DMS79 treated with DMSO at 0.1 percent for 48 hours (cell line): ENCODE measurements around the gene GRIK4.
A peak's percentile ranks its signal among the peaks of the same experiment; 100 is the strongest.
"Not testable (repeated sequence)": the region's sequence is repeated elsewhere in the genome, so short reads cannot be mapped to it uniquely, and the experiment has no call there.

ENCODE experiments used
- DNase-seq: peaks from one replicate; lab custom pipeline; 2025; lab: John Stamatoyannopoulos, UW

The GRIK4 gene

DNA sequence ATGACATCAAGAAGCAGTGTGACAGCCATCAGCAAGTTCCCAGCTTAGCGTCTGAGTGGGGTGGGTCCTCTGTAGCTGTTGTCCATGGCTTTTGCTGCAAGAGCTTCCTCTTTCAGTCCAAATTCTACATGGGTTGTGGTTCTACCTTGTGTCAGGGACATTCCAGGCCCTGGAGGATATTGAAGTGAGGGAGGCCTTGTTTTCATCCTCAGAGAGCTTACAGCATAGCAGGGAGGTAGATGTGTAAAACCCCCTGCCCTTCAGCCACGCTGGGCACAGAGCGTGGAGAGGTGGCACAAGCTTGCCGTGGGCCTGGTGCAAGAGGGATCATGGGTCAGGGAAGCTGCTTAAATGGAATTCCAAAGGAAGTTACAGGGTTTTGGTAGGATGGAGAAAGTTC lies 93.9 kb downstream of the GRIK4 start:
- DNase-seq = no peak

DNA sequence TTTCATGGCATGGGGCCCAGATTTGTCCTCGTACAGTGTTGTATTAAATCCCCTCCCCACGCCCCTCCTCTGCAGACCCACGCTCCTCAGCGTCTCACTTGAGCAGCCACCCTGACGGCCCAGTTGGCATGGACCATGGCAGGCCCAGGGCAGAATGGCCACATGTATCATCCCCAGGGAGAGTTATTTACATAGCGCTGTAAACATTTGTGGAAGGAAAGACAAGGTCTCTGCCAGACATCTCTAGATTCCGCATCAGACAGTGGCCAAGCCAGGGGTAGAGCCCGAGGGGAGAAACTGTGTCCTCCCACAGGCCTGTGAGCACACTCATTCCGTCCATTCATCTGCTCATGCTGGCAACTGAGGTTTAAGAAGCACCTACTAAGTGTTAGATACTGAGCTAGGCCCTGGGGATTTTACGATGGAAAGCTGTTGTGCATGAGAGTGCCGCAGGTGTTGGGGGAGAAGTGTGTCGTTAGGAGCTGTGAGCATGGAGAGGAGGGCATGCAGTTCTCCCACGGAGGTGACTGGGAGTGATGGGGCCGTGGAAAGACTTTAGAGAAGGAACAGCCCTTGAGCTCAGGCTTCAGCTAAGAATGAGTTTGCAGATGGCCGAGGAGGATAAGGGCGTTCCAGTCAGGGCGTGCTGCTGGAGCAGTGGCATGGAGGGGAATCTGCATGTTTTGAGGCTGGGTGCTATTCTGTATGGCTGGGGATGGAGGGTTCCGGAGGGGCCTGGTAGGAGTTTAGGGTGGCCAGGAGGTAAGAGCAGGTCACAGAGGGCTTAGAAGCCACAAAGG lies 94.9 kb downstream of the GRIK4 start:
- no peak for DNase-seq

DNA sequence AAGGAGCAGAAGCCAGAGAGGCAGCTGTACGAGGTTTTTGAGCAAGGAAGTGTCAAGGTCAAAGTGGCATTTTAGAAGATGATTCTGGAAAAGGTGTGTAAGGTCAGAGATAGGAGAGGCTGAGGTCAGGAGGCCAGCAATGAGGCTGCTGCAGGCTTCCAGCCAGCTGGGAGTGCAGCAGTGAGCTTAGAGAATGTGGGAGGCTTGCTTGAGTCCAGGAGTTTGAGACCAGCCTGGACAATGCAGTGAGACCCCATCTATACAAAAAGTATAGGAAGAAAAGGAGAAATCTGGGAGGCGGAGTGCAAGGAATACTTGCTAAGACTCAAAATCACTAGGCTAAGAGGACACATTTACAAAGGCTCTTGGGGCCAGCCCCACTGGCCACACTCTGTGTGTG lies 96.5 kb downstream of the GRIK4 start:
- DNase-seq = no peak

DNA sequence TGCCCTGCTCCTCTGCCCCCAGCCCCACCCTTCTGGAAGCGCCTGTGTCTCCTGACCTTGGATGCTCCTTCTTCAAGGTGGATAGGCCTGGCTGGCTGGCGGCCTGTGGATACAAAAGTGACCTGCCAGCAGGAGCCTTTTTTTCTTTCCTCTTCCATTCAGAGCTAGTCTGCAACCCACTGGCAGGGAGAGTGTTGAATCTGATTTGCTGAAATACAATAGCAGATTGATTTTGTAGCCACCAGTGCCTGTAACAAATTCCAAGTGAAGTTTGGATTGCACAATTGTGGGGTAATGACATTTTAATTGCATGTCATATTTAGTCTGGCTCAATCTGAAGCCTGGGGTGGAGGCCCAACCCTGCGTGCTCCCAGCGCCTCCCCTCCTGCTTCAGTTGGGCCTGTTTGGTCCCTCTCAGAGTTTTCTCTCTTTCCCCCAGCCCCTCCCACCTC lies 97.2 kb downstream of the GRIK4 start:
- no peak for DNase-seq

DNA sequence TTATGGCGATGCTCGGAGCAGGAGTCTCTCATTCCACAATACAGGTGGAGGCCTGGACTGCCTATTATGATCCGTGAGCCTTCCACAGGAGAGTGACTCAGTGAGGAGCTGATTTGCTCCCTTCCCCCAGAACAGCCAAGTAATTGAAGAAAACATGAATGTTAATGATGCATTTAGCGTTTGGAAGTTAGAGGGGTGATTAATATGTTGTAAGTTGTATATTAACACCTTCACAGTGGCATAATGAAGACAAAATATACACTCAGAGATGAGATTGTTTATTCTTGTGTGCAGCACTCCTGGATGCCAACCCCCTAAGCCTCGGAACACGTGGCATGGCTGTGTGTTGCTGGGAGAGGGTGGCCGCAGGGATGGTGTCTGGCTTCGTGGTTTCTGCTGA lies 98.6 kb downstream of the GRIK4 start:
- peak; percentile 6 for DNase-seq

DNA sequence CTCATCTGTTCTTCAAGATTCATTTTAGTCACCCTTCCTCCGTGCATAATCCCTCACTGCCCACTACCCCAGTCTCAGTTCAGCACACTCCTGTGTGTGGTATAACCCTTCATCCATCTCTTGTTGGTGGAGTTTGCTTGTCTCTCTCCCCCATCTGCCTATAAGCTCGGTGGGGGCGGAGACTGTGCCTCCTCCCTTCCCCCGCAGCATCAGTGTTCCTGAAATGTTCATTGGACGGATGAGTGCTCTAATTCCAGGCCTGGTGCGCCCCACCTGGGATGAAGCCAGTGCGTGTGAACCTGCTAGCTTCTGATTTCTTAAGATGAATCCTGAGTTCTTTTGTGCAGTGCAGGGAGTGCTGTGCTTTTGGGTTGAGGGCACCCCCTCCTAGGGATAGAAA lies 100.0 kb downstream of the GRIK4 start:
- DNase-seq = no peak

DNA sequence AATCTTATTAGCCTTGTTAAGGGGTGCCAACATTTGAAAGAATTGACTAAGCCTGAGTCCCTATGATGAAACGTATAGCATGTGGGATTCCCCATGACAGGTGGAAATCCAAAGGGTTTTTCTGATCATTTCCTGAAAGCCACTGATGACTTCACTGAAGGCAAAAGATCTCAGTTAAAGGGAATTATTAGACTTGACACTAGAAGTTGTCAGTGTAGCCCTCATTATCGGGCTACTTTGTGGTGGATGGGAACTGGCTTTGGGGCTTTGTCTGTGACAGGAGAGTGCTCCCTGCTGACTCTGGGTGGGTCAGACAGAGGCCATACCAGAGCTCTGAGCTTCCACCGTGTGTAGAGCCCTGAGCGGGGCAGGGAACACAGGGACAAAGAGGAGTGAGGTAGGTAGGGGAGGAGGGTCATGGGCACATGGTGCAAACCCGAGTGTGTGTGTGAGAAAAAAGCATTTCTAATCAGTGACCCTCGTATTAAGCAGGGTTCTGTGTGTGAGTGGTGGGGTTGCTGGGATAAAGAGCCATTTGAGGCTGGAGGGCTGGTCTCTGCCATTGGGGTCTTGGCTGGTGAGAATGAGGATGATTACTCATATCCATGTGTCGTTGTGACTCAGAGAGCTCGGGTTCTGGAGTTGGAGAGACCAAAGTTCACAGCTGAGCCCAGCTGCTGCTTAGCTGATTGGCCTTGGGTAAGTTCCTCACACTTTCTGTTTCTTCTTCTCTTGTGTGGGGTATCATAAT lies 101.1 kb downstream of the GRIK4 start:
- DNase-seq = no peak

DNA sequence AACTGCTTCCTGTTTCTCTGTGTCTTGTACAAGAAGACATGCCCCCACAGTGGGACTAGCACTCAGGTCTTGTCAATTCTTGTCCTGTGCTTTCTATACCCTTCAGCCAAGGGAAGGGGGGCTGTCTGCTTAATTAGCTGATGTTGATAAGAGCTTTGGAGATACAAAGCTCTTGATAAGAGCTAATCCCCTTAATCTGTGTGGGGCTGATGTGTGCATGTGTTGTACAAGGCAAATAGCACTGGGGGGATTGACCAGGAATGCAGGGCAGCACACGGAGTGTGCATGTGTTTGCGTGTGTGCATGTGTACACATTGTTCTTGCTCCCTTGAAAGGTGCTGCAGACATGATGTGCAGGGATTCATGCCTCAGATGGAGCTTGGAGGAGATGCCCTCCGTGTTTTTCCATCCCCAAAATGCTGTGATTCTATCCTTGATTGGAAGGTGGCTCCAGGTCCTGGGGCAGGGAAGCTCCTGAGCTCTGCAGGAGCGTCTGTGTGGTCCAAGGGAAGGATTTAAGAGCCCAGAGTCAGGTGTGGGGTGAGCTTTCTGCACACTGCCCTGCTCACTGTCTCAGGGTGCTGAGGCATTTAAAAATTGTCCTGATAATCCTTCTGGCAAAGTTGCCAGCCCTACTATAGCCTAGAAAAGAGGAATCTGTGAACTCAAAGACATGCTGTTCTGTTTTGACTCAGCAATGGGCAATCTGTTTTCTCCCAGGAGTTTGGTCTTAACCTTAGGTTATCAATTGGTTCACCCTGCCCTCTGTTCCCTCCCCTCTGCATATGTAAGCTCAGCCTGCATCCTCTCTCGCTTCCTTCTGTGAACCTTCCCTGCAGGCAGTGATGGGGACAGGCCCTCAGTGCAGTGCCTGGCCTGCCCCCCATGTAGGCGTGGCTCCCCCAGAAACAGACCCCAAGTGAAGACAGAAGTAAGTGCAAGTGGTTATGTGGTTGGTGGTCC lies 102.0 kb downstream of the GRIK4 start:
- no peak for DNase-seq

DNA sequence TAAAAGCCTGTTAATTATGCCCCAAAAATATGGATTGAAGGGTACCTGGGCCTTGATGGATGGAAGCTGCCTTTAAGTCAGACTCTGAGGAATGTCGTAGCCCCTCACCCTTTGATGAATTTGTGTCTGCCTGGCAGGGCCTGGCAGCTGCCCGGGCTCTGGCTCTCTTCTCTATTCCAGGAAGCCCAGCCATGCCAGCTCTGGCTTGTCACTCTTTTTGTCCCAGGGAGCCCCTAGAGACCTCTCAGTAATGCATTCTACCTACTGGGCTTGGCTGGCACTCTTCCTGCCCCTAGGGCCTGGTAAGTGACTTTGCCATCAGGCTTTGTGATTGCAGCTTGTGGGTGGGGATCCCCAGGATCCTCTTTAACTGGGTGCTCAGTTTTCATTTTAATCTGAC lies 103.8 kb downstream of the GRIK4 start:
- DNase-seq = peak; percentile 15

DNA sequence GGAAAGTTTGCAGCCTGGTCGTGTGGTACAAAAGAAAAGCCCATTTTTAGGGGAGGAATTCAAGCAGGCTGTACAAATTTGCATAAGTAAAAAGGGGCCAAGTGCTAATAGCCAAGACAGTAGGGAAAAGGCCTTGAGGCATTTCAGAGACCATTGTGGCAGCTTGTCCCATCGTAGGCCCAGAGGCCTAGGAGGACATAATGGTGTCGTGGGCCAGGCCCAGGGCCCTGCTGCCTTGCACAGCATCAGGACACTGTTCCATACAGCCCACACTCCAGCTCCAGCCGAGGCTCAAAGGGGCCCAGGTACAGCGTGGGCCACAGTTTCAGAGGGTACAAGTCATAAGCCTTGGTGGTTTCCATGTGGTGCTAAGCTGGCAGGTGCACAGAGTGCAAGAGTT lies 106.9 kb downstream of the GRIK4 start:
- no peak for DNase-seq

DNA sequence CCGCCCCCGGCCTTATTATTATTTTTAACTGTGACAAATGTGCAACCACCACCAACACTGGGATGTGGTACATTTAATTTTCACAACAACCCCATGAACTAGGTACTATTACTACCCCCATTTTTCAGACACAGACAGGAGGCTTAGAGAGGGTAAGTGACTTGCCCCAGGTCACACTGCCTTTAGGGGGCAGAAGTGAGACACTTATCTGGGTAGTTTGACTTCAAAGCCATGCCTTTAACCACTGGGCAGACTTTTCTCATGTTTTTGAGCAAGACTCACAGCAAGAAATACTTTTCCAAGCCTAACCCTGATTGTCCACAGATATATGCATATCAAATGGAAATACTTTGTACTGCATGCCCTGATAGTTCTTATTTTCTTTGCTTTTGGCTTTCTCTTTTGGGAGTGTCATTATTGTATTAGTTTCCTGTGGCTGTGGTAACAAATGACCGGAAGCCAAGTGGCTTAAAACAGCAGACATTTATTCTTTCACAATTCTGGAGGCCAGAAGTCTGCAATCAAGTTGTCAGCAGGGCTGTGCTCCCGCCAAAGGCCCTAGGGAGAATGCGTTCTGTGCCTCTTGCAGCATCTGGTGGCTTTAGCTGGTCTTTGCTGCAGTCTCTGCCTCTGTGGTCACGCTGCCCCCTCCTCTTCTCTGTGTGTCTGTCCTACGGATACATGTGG lies 110.8 kb downstream of the GRIK4 start:
- DNase-seq = no peak

DNA sequence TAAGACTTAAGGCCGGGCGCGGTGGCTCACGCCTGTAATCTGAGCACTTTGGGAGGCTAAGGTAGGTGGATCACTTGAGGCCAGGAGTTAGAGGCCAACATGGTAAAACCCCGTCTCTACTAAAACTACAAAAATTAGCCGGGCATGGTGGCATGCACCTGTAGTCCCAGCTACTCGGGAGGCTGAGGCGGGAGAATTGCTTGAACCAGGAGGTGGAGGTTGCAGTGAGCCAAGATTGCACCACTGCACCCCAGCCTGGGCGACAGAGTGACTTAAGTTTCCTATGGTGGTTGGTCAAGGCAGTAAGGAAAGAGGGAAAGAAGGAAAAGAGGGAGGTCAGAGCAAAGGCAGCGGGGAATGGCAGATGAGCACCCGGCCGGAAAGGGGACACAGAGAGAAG lies 113.4 kb downstream of the GRIK4 start:
- DNase-seq = not testable (repeated sequence)

DNA sequence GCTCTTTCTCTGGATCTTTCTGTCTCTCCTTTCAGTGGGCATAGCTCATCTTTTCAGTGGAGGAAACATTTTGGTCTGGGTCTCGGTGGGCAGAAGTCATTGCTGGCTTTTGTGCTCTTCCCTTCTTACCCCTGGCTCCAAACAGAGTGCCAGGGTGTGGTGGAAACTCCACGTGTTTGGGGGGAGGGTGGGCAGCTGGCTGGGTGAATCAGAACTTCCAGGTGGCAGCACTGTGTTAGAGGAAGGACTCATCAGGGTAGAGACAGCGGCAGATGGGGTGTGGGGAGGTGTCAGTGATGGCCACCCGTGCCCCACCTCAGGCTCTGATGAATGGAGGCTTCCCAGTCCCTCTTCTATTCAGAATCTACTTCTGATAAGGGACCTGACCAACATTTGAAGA lies 114.0 kb downstream of the GRIK4 start:
- DNase-seq = no peak

DNA sequence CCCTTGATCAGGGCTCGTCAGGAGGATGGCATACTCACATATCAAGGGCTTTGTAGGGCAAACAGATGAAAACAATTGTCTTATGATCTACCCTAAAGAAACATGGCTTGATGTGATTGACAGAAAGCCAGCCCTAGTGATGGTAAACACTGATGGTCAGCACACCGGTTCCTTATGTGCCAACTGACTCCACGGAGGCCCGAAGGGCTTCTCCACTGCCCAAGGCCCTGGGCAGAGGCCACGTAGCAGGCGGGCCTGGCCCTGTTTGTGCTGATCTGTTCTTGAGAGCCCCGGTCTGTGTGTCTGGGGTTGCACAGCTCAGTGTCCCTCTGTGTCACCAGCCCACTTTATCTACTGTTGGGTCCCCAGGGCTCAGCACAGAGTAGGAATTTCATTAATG lies 115.2 kb downstream of the GRIK4 start:
- no peak for DNase-seq

DNA sequence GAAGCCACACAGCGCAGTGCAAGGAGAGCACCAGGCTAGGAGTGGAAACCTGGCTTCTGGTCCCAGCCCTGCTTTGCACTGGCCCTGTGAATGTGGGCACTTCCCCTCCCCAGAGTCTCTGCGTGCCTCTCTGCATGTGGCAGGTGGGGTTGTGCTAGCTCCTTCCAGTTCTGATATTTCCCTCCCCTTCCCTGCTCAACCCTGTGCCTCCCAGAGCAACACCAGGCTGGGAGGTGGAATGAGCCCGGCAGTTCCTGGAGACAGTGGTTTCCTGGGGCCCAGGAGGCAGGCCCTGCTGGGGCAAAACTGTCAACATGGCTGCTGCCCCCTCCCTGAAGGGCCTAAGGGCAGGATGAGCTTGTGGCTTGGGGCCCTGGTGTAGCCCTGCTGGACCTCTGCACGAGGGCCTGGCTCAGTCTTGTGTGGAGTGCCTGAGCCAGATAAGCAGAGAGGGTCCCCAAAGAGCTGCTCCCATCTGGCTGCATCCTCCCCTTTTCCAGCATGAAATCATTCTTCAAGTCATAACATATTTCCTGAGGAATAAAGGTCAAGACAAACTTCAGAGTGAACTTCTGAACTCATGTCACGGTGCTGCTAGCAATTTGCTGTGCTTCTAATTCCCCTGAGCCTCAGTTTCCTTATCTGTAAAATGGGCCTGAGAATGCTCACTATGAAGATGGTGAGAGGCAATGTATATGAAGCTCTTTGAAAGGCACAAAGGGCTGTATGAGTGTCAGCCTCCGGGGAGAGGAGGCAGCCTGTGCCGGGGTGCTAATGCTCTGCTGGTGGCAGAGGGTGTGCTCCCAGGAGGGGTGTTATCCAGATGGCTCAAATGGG lies 116.0 kb downstream of the GRIK4 start:
- DNase-seq = no peak

DNA sequence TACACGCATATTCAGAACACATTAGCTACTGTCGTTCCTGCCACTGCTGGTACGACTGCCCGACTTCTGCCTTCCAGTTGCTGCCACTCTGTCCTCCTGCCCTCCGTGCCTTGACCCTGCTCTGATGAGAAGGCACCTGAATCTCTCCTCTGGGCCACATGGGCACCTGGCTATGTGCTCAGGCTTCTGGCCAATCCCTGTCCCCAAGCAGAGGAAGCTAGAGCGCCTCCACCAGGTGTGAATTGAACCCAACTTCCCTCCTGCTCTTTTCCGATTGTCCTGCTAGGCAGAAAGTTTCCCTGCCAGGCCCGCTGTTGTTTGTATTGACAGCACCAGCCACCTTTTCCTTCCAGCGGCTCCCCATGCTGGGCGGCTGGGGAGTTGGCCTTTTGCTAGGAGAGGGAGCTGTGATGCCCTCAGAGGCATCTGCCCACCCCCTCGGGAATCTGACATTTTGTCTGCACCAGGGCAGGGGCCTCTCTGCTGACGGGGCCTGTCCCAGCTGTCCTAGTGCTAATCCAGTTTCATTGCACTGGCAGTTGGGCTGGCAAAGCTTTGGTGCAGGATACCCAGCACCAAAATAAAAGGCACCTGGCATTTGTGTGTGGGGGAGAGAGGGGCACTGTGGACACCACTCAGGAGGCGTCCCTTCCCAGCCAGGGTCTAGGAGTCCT lies 118.0 kb downstream of the GRIK4 start:
- DNase-seq = no peak

DNA sequence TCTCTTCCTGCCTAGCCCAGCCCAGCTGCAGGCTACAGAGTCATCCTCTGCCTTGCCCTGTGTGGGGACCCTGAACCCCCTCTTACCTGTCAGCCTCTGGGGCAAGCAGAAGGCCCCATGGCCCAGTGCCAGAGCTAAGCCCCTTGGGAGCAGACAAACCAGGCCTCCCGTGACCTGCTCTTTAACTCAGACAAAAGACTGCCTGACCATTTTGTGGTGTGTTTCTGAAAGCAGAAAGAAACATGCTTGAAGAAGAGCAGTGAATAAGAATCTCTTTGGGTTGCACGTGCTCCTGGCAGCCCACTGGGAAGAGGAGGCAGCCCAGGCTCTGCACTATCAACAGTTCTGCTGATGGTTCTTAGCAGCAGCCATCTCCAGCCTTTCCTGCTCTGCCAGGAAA lies 118.6 kb downstream of the GRIK4 start:
- DNase-seq = no peak

DNA sequence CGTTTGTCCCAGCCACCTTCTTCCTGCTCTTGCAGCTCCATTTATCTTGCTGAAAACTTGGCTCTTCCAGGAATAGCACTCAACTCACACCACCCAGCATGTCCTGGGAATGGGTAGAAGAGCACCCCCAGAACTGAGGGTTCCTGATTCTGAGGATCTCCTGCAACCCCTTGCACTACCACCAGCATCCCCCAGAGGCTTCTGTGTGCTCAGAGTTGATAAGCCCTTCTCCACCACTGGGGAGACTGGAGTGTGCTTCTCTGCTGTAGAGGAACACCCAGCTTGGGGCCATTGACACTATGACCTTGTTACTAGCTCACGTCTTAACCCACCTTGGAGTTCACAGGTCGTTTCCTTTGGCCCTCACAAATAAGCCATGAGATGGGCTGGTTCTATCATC lies 121.0 kb downstream of the GRIK4 start:
- DNase-seq = no peak

DNA sequence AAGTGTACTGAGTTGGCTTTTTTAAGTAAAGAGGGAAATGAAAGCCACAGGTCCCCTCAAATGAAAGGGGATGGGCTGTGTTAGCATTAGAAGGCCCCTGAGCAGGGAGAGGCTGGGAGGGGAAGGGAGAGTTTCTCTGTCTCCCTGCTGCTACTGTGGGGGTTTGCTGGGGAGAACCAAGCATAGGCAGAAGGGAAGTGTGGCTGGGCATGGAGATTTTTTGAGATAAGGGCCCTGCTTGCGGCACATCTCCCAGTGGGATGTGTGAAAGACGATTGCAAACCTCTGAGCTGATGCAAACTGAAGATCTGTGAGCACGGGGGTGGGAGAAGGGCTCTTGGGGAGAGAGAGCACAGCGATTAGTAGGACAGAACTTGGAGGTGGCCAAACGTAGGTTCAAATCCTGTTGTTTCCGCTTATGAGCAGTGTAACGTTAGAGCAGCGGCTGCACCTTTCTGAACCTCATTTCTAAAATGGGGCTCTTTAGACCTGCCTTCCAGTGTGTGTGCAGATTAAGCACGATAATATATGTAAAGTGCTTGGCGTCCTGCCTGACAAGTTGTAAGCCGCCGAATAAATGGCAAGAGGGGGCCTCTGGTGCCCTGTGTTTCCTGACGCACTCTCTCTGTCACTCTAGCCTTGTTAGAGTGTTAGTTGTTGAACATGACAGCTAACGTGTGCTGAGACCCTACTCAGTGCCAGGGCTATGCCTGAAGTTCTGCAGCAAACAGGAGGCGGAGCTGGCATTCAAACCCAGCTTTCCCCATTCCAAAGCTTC lies 122.3 kb downstream of the GRIK4 start:
- DNase-seq = no peak
